Activated CD8-positive, alpha-beta T cell treated with anti-CD3 and anti-CD28 coated beads, Interleukin-2, amount 10 ng/mL, durations not matched to agents 7 days and 5 days (primary cell): ENCODE measurements around the gene ADGRL2. TPM values are rescaled to one million over a fixed set of nuclear protein-coding genes. Genes with fewer than 3 reads are reported as not detected.

Experiments
- ATAC-seq: fragments of 150-1000 bp; cut with Tn5 transposase; one replicate; pipeline ENCODE4 v1.10.0; 2021; ENCODE audit warnings: moderate library complexity
- CTCF ChIA-PET: fragments of 350-600 bp; sonication (Branson Sonifier 250); formaldehyde crosslinking; loops from one replicate; lab custom pipeline; 2021; ENCODE audit warnings: antibody characterized with exemption; lab: Charles Lee
- POLR2A ChIA-PET: fragments of 350-600 bp; sonication (Branson Sonifier 250); formaldehyde crosslinking; loops from one replicate; lab custom pipeline; 2021; ENCODE audit warnings: antibody characterized with exemption; lab: Charles Lee
- DNase-seq: peaks from one replicate; pipeline ENCODE4 v3.0.0-alpha.2; 2020
- H3K27ac Mint-ChIP-seq: one replicate; pipeline ENCODE4 v1.8.0; 2021; ENCODE audit warnings: mild to moderate bottlenecking, mixed read lengths
- H3K27me3 Mint-ChIP-seq: one replicate; pipeline ENCODE4 v1.8.0; 2021; ENCODE audit warnings: low read depth, mixed read lengths
- H3K36me3 Mint-ChIP-seq: one replicate; pipeline ENCODE4 v1.8.0; 2021; ENCODE audit warnings: low read depth, mixed read lengths
- H3K4me1 Mint-ChIP-seq: one replicate; pipeline ENCODE4 v1.8.0; 2021; ENCODE audit warnings: low read depth, mixed read lengths
- H3K4me3 Mint-ChIP-seq: one replicate; pipeline ENCODE4 v1.8.0; 2021; ENCODE audit warnings: mild to moderate bottlenecking, mixed read lengths
- H3K9me3 Mint-ChIP-seq: one replicate; pipeline ENCODE4 v1.8.0; 2022; ENCODE audit warnings: mixed read lengths; ENCODE audit not compliant: insufficient read depth
- total RNA-seq, 2 experiments: library from RNA; stranded (reverse); gene quantifications; one replicate each; pipeline ENCODE4 v1.2.3, GENCODE V29; 2021

Gene ADGRL2
- total RNA-seq, 2 experiments from 2014 or later: not detected

DNA sequence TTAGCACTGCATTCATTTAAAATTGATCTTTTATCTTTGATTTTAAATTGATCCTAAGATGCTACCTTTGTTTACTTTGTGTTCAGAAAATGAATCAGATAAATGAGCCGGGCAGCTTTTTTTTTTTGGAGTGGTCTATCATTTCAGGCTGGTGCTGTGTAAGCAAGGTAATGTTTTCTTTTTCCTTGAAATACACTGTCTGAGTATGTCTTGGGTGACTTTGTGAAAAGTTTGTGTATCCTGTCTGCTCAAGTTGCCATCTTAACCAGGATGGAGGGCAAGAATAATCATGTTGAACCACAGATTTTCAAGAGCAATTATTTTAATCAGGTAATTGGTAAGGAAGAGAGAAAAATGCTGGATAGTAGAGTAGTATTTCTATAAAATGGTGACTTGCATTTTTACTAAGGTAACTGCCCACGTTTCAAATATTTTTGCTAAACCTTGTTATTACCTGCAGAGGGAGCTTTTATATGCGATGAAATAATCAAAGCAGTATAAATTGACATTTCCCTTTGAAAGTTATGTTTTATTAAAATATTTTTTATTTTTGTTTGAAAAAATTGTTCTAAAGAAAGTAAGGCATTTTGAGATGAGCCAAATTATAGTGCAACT lies 11.1 kb downstream of the ADGRL2 start:
- no peak for ATAC-seq
- Mint-ChIP-seq H3K4me3 (no peak overlapping the region), H3K27ac (no peak overlapping the region), H3K4me1 (no peaks in the 10 kb centered on the region), H3K27me3 (no peaks in the 10 kb centered on the region), H3K36me3 (no peaks in the 10 kb centered on the region), H3K9me3 (no peaks in the 10 kb centered on the region)
- CTCF ChIA-PET: no interaction called here
- POLR2A ChIA-PET: no interaction called here
- no peak for DNase-seq

DNA sequence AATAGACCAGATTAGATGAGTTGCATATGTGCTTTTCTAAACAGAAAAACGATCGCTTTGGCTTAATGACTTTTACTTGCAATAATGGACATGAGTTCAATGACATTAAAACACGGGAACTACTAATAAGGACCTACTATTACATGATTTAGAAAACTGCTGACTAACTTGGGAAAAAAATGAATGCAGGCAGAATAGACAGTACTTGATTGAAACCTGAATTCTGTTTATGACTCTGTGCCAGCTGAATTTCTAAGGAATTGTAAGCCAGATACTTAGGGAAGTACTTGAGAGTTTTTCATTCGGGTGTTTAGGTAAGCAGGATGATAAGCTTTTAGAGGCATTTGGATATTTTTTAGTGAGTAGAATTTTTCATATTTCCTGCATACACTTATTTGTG lies 12.0 kb downstream of the ADGRL2 start:
- H3K4me3 Mint-ChIP-seq: no peak overlapping the region
- no peaks in the 10 kb centered on the region for H3K36me3 Mint-ChIP-seq
- POLR2A ChIA-PET: no interaction called here
- ATAC-seq: no peak
- CTCF ChIA-PET: no interaction called here
- no peak for DNase-seq
- no peaks in the 10 kb centered on the region for H3K4me1 Mint-ChIP-seq
- peaks cover 3% of the 10 kb centered on the region for H3K9me3 Mint-ChIP-seq
- H3K27me3 Mint-ChIP-seq: no peaks in the 10 kb centered on the region
- H3K27ac Mint-ChIP-seq: no peak overlapping the region

DNA sequence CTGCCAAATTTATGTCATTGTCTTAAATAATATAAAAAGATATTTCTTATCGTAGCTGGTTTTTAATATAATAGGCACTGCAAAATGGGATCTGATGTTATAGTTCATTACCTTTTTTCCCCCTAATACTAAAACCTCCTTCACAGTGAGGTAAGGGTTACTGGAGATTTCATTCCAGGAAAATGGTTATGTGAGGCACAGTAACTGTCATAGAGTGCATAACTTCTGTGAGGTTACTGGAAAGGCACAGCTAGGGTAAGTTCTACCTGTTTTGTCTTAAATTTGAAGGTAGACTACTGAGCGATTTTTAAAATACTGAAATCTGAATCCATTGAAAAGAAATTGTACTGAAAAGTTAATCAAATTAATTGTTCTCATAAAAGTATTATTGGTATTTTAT lies 13.0 kb downstream of the ADGRL2 start:
- H3K9me3 Mint-ChIP-seq: peaks cover 3% of the 10 kb centered on the region
- H3K36me3 Mint-ChIP-seq: no peaks in the 10 kb centered on the region
- ChIA-PET POLR2A (no interaction called here), CTCF (no interaction called here)
- no peaks in the 10 kb centered on the region for H3K4me1 Mint-ChIP-seq
- DNase-seq: no peak
- no peak for ATAC-seq
- no peak overlapping the region for H3K27ac Mint-ChIP-seq
- H3K4me3 Mint-ChIP-seq: no peak overlapping the region
- H3K27me3 Mint-ChIP-seq: no peaks in the 10 kb centered on the region

GRCh38 chr1:81819613-81820012 lies 18.9 kb downstream of the ADGRL2 start:
- ATAC-seq (no peak), DNase-seq (no peak)
- CTCF ChIA-PET: no interaction called here
- no peaks in the 10 kb centered on the region for H3K36me3 Mint-ChIP-seq
- H3K27ac Mint-ChIP-seq: no peak overlapping the region
- H3K27me3 Mint-ChIP-seq: no peaks in the 10 kb centered on the region
- H3K4me1 Mint-ChIP-seq: no peaks in the 10 kb centered on the region
- peaks cover 3% of the 10 kb centered on the region for H3K9me3 Mint-ChIP-seq
- POLR2A ChIA-PET: no interaction called here
- H3K4me3 Mint-ChIP-seq: no peak overlapping the region

- no peaks in the 10 kb centered on the region for H3K36me3 Mint-ChIP-seq
- no peaks in the 10 kb centered on the region for H3K4me1 Mint-ChIP-seq
- ChIA-PET POLR2A (no interaction called here), CTCF (no interaction called here)
- H3K9me3 Mint-ChIP-seq: peaks cover 3% of the 10 kb centered on the region
- no peak for ATAC-seq
- H3K4me3 Mint-ChIP-seq: no peak overlapping the region
- no peak overlapping the region for H3K27ac Mint-ChIP-seq
- H3K27me3 Mint-ChIP-seq: no peaks in the 10 kb centered on the region
- DNase-seq: no peak
Measured at GRCh38 chr1:81820765-81821164, 20.0 kb downstream of the ADGRL2 start.

GRCh38 chr1:81823082-81823481 lies 22.3 kb downstream of the ADGRL2 start:
- H3K36me3 Mint-ChIP-seq: no peaks in the 10 kb centered on the region
- no peak for ATAC-seq
- POLR2A ChIA-PET: no interaction called here
- no peak overlapping the region for H3K27ac Mint-ChIP-seq
- no peaks in the 10 kb centered on the region for H3K9me3 Mint-ChIP-seq
- DNase-seq: no peak
- H3K27me3 Mint-ChIP-seq: no peaks in the 10 kb centered on the region
- no peaks in the 10 kb centered on the region for H3K4me1 Mint-ChIP-seq
- H3K4me3 Mint-ChIP-seq: no peak overlapping the region
- CTCF ChIA-PET: no interaction called here

GRCh38 chr1:81824759-81825158 lies 24.0 kb downstream of the ADGRL2 start:
- no peak overlapping the region for H3K4me3 Mint-ChIP-seq
- H3K27ac Mint-ChIP-seq: no peak overlapping the region
- CTCF ChIA-PET: no interaction called here
- DNase-seq: no peak
- POLR2A ChIA-PET: interaction anchor here (0.6 kb wide), 1 partner anchor 52 kb away, joined by 3 read pairs; no protein-coding TSS in a partner anchor
- H3K9me3 Mint-ChIP-seq: no peaks in the 10 kb centered on the region
- no peaks in the 10 kb centered on the region for H3K36me3 Mint-ChIP-seq
- no peaks in the 10 kb centered on the region for H3K4me1 Mint-ChIP-seq
- H3K27me3 Mint-ChIP-seq: no peaks in the 10 kb centered on the region
- ATAC-seq: no peak

GRCh38 chr1:81827942-81828341 lies 27.2 kb downstream of the ADGRL2 start:
- Mint-ChIP-seq H3K9me3 (no peaks in the 10 kb centered on the region), H3K27ac (no peak overlapping the region), H3K4me1 (no peaks in the 10 kb centered on the region), H3K27me3 (no peaks in the 10 kb centered on the region), H3K36me3 (no peaks in the 10 kb centered on the region), H3K4me3 (no peak overlapping the region)
- no peak for DNase-seq
- POLR2A ChIA-PET: no interaction called here
- CTCF ChIA-PET: no interaction called here
- no peak for ATAC-seq

DNA sequence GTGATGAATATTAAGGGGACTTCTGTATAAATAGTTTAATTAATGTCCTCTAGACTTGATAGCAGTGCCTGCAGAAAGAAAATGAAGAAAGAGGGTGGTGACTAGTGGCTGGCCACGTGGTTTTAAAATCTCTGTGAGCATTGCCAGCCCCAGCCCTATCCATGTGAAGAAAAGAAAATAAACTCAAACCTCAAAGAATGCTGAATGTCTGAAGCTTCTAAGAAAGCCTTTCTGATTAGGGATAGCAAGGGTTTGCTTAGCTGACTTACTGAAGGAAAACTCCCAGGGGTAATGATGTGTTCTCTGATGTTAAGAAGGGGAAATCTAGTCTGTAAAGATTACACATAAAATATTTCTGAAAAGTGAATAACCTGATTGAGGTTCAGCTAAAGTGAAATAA lies 31.8 kb downstream of the ADGRL2 start:
- no peaks in the 10 kb centered on the region for H3K4me1 Mint-ChIP-seq
- H3K4me3 Mint-ChIP-seq: no peak overlapping the region
- H3K27me3 Mint-ChIP-seq: no peaks in the 10 kb centered on the region
- ChIA-PET POLR2A (no interaction called here), CTCF (no interaction called here)
- DNase-seq (no peak), ATAC-seq (no peak)
- H3K9me3 Mint-ChIP-seq: no peaks in the 10 kb centered on the region
- H3K36me3 Mint-ChIP-seq: no peaks in the 10 kb centered on the region
- H3K27ac Mint-ChIP-seq: no peak overlapping the region

DNA sequence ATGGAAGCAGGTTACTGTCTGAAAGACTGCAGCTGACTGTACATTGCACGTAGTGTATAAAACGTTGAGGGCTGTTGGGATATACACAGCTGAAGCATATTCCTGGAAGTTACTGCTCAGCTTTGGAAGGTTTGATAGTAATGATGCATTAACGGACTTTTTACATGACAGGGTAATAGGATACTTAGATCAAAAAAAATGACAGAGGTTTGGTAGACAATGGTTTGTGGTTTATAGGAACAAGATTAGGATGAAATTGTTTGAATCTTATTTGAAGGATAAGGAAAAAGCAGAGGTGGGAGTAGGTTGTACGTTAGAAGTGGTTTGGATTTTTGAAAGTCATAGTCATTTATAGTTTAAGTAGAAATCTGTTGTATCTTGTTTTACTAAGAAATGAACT lies 33.0 kb downstream of the ADGRL2 start:
- H3K4me1 Mint-ChIP-seq: no peaks in the 10 kb centered on the region
- H3K27me3 Mint-ChIP-seq: no peaks in the 10 kb centered on the region
- no peak overlapping the region for H3K4me3 Mint-ChIP-seq
- no peak overlapping the region for H3K27ac Mint-ChIP-seq
- no peaks in the 10 kb centered on the region for H3K36me3 Mint-ChIP-seq
- no peak for ATAC-seq
- ChIA-PET POLR2A (no interaction called here), CTCF (no interaction called here)
- DNase-seq: no peak
- H3K9me3 Mint-ChIP-seq: no peaks in the 10 kb centered on the region

GRCh38 chr1:81834268-81834667 lies 33.5 kb downstream of the ADGRL2 start:
- DNase-seq: no peak
- Mint-ChIP-seq H3K36me3 (no peaks in the 10 kb centered on the region), H3K4me3 (no peak overlapping the region), H3K27me3 (no peaks in the 10 kb centered on the region), H3K9me3 (no peaks in the 10 kb centered on the region), H3K4me1 (no peaks in the 10 kb centered on the region), H3K27ac (no peak overlapping the region)
- POLR2A ChIA-PET: interaction anchor here (0.6 kb wide), 1 partner anchor 222 kb away, joined by 3 read pairs; no protein-coding TSS in a partner anchor
- CTCF ChIA-PET: no interaction called here
- ATAC-seq: no peak

DNA sequence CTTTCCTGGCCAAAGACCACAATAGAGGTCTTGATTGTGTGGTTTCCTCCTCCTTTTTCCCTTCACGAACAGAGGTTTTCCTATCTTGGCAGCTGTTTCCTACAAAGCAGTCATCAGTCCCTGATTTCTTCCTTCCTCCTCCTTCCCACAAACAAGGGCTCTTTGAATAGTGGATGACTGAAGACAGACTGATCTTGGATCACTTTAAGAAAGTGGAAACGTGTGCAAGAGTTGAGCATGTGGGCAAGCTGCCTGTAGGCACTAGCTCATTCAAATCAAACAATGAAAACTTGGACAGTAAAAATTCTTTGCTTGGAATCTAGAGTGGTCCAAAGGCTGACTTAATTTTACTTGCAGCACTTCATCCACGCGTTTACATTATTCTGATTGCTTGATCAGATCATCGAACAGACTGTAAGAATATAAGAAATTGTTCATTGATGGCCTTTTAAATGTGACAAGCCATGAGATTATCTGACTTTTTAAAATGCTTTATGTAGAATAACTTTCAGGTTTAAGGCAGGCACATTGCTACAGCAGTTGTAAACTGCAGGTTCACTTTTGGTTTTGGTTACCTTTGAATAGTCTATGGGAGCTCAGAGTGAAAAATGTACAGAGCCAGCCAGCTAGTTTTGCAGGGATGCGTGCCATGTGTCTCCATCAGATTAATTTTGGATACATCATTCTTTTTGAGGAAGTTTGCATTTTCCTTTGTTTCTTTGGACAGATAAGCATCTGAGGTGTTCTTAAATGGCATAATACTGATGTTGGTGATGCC lies 34.4 kb downstream of the ADGRL2 start:
- no peak overlapping the region for H3K4me3 Mint-ChIP-seq
- H3K27ac Mint-ChIP-seq: no peak overlapping the region
- H3K36me3 Mint-ChIP-seq: no peaks in the 10 kb centered on the region
- ChIA-PET CTCF (interaction anchor here (1.1 kb wide), 1 partner anchor 219 kb away, joined by 3 read pairs; no protein-coding TSS in a partner anchor), POLR2A (no interaction called here)
- ATAC-seq: no peak
- no peaks in the 10 kb centered on the region for H3K9me3 Mint-ChIP-seq
- DNase-seq: no peak
- no peaks in the 10 kb centered on the region for H3K27me3 Mint-ChIP-seq
- H3K4me1 Mint-ChIP-seq: no peaks in the 10 kb centered on the region
